GM18868 (cell line): ENCODE data around the gene CCDC174.
A peak's percentile ranks its signal among the peaks of the same experiment; 100 is the strongest.
"Not testable (repeated sequence)": the region's sequence is repeated elsewhere in the genome, so short reads cannot be mapped to it uniquely, and the experiment has no call there.

Experiments used
- ATAC-seq: cut with Tn5 transposase; IDR thresholded peaks from one replicate; pipeline ENCODE4 v1.9.1; 2021; ENCODE audit warnings: mild to moderate bottlenecking, moderate library complexity; ENCODE audit not compliant: unreplicated experiment

CCDC174 gene

DNA sequence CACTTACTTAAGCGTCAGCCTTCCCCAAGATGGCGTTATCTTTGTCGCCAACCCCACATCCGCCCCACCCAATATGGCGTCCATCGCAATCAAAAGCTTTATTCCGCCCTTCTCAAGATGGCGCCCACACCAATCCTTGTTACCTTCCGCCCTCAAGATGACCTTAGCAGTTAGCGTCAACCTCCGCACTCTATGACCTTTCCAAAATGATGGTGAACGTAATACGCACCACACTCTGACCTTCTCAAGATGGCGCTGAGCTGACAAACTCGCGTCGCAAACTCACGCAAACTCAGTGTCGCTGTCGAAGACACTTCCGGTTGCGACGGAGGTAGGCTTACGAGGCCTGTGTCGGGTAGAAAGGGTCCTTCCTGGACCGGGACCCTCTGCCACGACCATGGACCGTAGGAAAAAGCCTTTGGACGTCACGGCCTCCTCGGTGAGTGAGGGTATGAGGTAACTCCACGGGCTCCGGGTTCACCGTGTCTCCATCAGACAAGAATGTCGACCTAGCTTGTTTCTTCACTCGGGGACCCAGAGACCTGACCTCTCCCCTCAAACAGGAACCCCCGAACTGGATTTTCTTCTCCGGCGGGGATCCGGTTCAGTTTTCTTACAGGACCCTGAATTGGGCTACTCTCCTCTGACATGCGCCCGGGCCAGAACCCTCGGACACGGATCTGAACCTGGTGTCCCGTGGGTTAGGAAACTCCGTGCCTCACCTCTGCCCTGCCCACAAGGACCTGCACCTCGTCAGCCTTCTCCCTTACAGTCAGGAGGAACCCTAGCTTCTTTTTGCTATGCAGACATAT lies at the start of gene CCDC174:
Gene CCDC174, plus strand, starts transcription at position 323 of the 812 bp plus-strand sequence. Its CDS starts 75 bp downstream, at position 398.
- ATAC-seq, result peak; percentile 96

DNA sequence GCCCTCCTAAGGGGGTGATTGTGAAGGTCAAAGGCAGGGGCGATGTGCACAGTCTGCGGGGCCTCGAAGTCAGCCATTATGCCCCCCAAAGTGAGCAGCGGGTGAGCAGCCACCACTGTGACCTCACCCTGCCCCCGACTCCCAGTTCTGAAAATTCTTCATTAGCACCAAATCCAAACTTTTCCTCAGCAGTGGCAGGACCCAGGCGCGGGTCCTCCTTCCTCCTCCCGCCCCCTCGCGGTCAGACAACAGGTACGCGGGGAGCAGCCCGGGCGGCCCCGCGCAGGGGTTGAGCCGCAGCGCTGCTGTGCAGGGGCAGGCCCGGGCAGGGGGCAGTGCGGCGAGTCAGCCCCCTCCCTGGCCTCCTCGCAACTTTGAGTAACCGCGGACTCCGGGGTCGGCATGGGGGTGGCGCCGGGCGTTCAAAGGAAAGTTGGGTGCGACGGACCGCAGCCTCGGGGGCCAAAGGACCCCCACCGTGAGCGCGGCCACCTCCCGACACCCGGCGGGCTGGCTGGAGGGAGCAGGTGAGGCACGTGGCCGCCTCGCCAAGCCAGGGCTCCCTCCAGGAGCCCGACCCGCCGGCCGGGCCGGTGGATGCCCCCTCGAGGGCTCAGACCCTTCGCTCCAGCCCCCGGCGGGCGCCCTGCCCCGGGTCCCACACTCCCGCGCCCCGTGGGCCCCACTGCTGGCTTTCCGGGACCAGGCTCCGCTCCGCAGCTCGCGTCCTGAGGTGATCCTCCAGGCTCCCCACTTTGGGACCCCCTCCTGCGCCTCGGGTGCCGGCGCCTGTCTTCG lies 49.4 kb upstream of the CCDC174 start:
- ATAC-seq, result no peak

DNA sequence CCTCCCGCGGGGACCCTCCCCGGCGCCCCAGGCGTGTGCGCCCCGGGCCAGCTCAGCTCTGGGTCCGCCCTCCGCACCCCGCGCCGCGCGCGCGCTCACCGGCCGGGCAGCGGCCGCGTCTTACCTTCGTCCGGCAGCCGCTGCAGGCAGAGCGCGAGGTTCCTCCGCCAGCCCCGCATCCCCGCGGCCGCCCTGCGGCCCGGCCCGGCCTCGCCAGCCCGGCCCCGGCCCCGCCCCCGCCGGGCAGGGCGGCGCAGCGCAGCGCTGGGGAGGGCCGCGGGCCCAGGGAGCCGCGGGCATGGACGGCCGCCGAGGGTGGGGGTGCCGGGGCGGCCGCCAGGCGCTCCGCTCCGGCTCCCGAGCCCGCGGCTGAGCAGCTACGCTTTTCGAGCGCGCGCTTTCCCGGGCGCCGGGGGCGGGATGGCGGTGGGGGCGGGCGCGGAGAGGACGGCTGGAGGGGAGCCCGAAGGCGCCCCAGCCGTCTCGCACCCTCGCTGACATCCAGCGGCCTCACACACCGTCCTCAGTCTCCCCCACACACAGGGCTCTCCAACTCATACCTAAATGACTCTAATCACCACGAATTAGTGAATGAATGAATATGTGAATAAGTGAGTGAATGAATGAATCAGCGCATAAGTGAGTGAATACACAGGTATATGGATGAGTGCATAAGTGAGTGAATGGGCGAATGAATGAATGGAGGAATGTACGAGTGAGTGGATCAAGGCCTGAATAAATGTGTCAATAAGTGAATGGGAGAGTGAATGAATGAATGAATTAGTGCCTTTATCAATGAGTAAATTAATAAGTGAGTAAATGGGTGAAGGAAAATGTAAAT lies 48.5 kb upstream of the CCDC174 start:
- ATAC-seq, result no peak

DNA sequence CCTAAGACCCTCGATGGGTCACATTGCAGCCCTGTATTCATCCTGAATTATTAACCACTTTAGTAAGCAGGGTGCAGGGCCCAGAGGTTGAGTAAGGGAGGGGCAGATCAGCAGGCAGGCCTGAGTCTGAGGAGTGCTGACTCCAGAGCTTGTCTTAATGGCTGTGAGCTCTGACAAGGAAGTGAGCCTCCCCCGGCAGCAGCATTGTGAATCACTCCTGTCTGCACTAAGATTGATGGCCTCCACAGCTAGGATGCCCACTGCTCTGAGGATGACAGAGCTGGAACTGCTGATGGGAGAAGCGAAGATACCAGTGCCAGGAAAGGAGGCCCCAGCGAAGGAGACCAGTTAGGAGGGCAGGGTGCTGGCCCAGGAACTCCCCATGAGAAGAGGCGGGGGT lies 46.5 kb upstream of the CCDC174 start:
- no peak for ATAC-seq

DNA sequence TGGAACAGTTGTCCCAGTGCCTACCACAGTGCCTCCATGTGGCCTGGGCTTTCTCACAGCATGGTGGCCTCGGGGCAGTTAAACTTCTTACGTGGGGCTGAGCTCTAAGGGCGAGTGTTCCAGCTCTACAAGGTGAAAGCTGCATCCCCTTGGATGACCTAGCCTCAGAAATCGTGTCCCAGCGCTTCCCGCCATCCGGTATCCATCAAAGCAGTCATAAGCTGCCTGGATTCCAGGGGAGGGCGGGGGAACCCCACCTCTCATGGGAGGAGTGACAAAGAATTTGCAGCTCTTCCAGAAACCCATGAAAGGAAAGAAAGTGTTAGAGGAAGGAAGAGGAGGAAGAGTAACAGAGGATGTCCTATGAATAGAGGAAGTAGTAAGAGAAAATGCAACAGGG lies 45.8 kb upstream of the CCDC174 start:
- no peak for ATAC-seq

DNA sequence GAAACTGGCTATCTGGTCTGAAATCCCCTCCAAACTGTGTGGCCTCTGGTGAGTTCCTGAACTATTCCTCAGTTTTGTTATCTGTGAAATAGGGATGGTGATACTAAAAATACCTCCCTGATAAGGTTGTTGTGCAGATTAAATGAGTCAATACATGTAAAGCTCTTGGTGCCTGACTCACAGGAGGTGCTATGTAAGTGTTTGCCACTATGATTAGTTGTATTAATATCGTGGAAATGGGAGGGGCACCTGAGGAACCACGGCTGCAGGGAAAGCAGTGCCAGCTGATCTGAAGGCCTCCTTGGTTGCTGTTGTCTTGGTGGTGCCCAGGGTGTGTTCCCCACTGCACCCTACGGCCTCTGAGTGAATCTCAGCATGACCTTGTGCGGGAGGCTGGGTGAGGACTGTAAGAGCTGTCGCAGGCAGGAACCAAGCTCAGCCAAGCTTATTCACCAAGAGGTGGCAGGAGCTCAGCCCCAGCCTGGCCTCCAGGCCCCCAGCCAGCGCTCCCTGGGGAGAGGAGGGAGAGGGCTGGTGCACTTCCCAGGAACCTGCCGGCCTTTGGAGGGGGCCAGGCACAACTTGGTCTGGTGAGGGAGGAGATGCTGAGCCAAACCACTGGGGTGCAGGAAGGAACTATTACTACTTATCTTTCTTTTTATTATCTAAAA lies 44.8 kb upstream of the CCDC174 start:
- no peak for ATAC-seq

DNA sequence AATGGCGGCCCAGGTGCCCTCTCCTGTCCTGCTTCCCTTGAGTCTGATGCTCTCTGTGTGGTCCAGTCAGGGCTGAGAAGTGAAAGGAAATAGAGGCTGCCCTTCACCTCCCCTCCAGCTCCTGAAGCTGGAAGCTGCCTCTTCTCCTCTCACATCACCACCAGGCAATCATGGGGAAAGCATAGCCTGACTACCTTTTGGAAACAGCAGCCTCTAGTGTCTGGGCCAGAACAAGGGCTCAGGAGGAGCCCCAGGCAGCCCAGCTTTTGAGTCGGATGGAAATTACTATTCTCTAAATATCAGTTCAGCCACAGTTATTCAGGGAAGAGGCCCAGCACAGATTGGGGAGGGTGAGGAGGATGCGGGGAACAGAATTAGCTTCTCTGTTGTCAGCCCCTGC lies 43.3 kb upstream of the CCDC174 start:
- ATAC-seq, result no peak

DNA sequence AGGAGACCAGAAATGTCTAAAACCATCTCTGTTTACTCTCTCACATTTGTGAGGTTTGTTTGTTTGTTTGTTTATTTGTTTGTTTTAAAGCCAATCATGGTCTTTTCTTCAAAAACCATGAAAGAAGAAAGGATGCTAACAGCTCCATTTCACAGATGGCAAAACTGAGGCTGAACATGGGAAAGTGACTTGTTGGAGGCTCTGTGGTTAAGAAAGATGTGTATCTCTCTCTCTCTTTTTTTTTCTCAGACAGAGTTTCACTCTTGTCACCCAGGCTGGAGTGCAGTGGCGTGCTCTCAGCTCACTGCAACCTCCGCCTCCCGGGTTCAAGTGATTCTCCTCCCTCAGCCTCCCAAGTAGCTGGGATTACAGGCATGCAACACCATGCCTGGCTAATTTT lies 42.5 kb upstream of the CCDC174 start:
- ATAC-seq, result not testable (repeated sequence)

DNA sequence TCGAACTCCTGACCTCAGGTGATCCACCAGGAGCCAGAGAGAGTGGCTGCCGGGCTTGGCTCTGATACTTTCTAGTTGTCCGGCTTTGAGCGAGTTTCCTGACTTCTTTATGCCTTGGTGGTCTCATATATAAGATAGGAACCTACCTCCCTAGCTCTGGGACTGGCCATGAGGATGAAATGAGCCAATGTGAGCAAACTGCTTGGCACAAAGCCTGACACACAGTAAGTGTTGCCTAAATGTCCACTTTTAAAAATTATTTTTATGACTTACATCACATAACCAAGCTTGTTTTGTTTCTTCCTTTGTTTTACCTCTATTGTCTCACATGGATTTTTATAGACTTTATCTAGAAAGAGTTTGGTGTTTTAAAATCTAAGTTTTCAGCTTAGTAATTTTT lies 42.1 kb upstream of the CCDC174 start:
- ATAC-seq, result no peak

DNA sequence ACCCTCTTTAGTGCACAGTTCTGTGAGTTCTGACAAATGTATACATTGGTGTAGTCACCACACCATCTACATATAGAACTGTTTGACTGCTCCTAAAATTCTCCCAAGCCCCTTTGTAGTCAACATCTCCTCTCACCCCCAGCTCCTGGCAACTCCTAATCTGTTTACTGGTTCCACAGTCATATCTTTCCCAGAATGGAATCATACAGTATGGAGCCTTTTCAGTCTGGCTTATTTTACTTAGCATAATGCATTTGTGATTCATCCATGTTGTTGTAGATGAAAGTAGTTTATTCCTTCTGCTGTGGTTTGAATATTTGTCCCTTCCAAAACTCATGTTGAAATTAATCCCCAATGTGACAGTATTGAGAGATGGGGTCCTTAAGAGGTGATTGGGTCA lies 41.6 kb upstream of the CCDC174 start:
- no peak for ATAC-seq

DNA sequence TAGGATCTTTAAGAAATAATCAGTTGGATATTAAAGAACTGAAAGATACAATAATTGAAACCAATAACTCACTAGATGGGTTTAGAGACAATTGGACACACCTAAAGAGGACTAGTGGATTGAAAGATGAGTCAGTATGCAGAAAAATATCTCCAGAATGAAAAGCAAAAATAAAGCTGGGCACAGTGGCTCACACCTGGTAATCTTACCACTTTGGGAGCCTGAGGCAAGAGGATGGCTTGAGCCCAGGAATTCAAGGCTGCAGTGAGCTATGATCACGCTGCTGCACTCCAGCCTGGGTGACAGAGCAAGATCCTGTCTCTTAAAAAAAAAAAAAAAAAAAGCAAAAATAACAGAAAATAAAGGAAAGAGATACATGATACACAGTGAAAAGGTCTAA lies 37.4 kb upstream of the CCDC174 start:
- ATAC-seq, result no peak

DNA sequence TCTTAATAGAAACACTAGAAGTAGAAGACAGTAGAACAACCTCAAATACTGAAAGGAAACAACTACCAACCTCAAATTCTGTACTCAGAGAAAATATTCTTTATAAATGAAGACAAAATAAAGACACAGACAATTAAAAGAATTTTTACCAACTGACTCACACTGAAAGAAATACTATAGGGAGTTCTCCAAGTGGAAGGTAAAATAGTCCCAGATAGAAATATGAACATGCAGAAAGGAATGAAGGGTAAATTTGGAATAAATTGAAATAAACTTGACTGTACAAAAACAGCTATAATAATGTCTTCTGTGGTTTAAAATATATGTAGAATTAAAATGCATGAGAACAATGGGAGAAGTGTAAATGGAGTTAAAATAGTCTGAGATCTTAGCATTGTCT lies 36.7 kb upstream of the CCDC174 start:
- ATAC-seq, result no peak

DNA sequence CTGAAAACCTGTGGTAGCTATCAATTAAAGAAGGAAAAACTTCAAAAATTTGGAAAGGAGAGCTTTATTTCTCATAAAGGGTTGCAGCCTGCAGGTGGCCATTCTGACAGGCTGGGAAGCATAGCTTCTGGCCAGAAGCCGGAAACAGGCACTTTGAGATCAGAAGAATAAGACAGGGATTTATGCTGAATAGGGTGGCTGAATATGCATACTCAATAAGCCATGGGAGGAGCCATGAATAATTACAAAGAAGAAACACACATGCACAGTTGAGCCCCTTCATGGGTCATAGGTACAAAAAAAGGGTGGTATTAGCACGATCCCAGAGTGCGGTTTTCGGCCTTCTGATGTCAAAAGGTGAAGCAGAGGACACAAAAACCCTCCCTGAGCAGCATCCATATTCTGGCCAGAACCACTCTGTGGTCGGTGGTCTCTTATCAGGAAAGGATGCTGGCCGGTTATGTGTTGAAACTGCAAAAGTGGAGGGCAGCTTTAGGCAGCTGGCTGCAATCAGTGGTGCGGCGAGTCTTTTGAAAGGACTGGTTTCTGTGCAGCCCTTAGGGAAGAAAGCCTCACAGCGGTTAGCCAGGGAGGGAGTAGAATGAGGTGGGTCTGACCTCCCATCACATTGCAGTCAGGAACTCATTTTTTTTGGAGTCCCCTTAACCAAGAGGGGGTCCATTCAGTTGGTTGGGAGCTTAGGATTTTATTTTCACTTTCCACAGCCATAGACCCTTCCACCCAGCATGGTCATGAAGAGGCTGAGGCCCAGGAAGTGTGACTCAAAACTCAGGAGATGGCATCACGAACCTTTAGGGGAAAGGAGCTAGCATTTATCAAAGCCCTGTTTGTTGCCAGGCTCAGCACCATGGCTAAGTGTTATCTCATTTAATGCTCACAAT lies 34.7 kb upstream of the CCDC174 start:
- no peak for ATAC-seq

DNA sequence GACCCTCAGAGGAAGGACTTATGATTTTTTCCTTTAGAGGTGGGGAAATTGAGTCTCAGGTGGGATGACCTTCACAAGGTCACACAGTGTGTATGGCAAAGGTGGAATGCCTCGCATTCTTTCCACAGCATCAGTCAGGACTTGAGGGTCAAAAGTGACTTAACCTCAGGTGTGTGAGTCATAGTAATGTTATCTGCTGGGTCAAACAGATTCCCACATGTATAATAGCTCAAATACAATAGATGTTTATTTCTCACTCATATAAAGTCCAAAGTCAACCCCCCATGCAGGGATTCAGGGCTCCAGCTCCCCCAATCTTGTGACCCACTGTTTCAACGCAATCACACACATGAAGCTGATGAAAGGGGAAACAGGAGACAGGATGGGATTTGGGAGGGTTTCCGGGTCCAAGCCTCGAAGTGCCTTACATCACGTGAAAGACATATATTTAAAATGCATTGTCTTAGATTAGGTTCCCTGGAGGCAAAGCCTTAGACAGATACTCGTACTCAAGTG lies 34.0 kb upstream of the CCDC174 start:
- ATAC-seq, result no peak

DNA sequence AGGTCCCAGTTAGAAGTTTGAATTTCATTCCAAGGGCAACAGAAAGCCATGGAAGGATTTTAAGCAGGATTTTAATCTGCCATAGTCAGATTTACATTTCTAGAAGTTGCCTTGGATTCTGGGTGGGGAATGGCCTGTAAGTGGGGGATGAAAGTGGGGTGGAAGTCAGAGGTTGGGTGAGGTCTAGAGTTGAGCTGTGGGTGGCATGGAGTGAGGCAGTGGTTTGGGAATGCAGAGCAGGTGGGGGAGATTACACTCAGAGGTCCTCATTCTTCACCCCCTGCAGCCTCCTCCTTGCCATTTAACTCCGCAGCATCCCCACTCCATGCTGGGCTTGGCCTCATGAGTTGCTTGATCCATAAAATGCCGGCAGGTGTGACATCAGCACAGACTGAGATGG lies 32.0 kb upstream of the CCDC174 start:
- no peak for ATAC-seq

DNA sequence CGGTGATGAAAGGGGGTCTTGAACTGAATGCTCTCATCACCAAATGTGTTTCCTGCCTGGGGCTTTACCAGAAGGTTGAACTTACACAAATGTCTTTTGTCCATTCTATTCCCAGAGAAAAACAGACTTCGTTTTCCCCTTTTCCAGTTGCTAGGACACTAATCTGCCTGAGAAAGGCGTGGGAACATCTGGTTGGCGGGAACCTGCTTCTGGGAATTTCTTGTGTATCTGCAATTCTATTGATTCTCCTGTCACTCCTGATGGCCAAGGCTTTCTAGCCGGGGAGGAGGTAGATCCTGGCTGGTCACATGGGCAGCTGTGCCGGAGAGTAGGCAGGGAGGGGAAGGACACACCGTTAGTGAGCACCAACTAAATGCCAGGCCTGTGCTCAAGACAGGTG lies 31.1 kb upstream of the CCDC174 start:
- no peak for ATAC-seq

DNA sequence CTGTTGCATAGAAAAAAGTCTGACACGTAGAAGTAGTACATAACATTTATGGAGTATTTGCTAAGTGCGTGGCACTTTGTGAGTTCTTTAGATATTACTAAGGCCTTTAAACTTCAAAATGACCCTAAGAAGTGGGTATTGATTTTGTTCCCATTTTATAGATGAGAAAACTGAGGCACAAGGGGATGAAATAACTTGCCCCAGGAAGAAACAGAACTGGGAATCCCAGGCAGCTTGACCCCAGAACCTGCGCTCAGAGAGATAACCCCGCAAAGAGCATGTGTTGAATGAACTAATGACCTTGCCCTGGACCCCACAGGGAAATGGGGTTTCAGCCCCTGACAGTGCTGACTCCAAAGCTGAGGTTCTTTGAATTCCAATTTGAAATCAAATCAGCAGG lies 30.5 kb upstream of the CCDC174 start:
- ATAC-seq, result no peak

DNA sequence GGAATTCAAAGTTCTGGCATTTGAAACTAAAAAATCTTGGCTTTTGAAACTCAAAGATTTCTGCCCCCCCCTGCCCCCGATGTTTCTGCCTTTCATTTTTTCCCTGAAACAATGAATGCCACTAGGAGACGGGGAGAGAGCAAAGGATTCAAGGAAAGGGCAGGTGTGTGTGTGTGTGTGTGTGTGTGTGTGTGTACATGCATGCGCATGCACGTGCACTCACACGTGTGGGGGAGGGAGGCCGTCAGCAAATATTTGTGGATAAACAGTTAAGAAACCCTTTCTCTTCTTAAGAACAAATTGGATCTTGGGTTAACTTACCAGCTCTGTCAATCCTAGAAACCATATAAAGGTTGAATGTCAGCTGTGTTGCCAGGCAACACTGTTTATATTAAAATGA lies 29.2 kb upstream of the CCDC174 start:
- no peak for ATAC-seq

DNA sequence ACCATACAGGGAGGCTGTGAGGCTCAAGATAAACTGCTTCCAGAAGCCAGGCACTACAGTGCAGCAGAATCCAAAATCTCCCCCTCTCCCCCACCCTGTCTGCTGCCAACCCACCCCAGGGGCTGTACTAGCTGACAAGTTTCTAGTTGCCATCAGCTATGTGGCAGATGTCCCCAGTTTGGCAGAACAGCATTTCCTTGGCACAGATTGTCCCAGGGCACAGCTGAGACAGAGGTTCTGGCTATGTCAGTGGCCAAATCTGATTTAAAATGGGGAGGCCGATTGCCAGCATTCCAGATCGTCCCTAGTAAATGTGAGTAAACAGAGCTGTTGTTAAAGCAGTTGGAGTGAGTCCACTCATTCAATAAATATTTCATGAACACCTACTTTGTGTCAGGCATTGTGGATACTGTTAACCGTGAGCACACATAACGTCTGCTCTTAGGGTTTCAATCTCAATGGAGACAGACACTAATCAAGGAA lies 28.0 kb upstream of the CCDC174 start:
- ATAC-seq, result no peak
